ENCODE measurements around the gene LCTL. TPM values are rescaled to one million over a fixed set of nuclear protein-coding genes. Genes with fewer than 3 reads are reported as not detected.

Gene LCTL, protein sequence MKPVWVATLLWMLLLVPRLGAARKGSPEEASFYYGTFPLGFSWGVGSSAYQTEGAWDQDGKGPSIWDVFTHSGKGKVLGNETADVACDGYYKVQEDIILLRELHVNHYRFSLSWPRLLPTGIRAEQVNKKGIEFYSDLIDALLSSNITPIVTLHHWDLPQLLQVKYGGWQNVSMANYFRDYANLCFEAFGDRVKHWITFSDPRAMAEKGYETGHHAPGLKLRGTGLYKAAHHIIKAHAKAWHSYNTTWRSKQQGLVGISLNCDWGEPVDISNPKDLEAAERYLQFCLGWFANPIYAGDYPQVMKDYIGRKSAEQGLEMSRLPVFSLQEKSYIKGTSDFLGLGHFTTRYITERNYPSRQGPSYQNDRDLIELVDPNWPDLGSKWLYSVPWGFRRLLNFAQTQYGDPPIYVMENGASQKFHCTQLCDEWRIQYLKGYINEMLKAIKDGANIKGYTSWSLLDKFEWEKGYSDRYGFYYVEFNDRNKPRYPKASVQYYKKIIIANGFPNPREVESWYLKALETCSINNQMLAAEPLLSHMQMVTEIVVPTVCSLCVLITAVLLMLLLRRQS
- not detected in 2 replicates for total RNA-seq (2013; cell fraction: nucleolus; rRNA removed)
- not detected in 2 replicates for total RNA-seq (2014; rRNA removed)
- total RNA-seq (2014; rRNA removed; fragmentation: Illumina TruSeq; extraction: Trizol) = not detected in 2 replicates
- not detected in 2 replicates for total RNA-seq (2021)
- polyA plus RNA-seq (2011; ENCODE audit: low read depth) = not detected
- polyA plus RNA-seq (2011; rRNA removed) = 0.07 and 0.13 TPM in 2 replicates
- 0.07 TPM in 1 of 2 replicates, not detected in the other for polyA plus RNA-seq (2011; cell fraction: cytosol; rRNA removed)
- 0.07 and 0.16 TPM in 2 replicates for polyA plus RNA-seq (2011; cell fraction: nucleus; rRNA removed)
- polyA plus RNA-seq (2012) = 0.09 and 0.11 TPM in 2 replicates
- polyA plus RNA-seq (2014; fragmentation: Illumina TruSeq; extraction: Trizol) = not detected in 2 replicates
- polyA plus RNA-seq (2014; fragmentation: Nextera tagmentation; extraction: Ambion mirVana) = under 1 TPM; 0.26 to 0.40 TPM
- polyA plus RNA-seq (2014; rRNA removed) = 0.20 TPM in 1 of 2 replicates, not detected in the other
- under 1 TPM; 0.59 to 0.76 TPM for polyA plus RNA-seq (2016; fragmentation: Nextera tagmentation; extraction: Ambion mirVana)
- not detected in 2 replicates for polyA minus RNA-seq (2011; rRNA and poly(A)+ RNA removed)
- polyA minus RNA-seq (2011; cell fraction: cytosol; rRNA and poly(A)+ RNA removed) = not detected in 2 replicates
- polyA minus RNA-seq (2011; cell fraction: nucleus; rRNA and poly(A)+ RNA removed) = not detected in 2 replicates
- percentile 10 among the genes with signal in this experiment for Bru-seq, nascent RNA
- percentile 5 among the genes with signal in this experiment for BruChase-seq, experiment 1, labeled RNA remaining after a 6-hour chase
- percentile 8 among the genes with signal in this experiment for BruChase-seq, experiment 2, labeled RNA remaining after a 2-hour chase
- long read RNA-seq, experiment 1 = 0 reads
- long read RNA-seq, experiment 2, partial matches to known transcripts = 0 of 1 reads
- long read RNA-seq, experiment 2, other reads (novel, unspliced or antisense) = 1 of 1 reads

DNA sequence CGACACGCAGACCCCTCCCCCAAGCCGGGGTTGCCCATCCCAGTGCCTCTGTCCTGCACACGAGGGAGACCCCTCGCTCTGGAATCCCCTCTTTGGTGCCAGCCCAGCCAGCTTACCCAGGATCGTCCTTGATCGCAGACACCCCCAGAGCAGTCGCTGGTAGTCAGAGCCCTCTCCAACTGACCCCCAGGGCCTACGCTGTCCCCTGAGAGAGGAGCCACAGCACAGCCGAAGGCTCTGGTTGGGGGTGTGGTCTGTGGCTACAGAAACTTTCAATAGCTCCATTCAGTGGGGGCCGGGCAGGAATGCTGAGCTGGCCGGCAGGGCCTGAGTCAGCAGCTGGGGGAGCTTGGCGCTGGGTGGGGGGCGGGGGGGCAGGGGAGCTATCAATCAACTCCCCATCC, at the start of gene LCTL:
TSS of gene LCTL (minus strand) at position 258 of the 404 bp plus-strand sequence. CDS start 633 bp downstream, outside the sequence.
- BruUV-seq (replicated peaks) = no TSS peak
- POLR2A ChIA-PET = no interaction called here
- 77% methylated on average over 12 of the region's 14 CpGs for WGBS (ENCODE audit: insufficient coverage, insufficient replicate concordance, low lambda C conversion rate, missing lambda C conversion rate)
- TF ChIP-seq, protein P1, sequence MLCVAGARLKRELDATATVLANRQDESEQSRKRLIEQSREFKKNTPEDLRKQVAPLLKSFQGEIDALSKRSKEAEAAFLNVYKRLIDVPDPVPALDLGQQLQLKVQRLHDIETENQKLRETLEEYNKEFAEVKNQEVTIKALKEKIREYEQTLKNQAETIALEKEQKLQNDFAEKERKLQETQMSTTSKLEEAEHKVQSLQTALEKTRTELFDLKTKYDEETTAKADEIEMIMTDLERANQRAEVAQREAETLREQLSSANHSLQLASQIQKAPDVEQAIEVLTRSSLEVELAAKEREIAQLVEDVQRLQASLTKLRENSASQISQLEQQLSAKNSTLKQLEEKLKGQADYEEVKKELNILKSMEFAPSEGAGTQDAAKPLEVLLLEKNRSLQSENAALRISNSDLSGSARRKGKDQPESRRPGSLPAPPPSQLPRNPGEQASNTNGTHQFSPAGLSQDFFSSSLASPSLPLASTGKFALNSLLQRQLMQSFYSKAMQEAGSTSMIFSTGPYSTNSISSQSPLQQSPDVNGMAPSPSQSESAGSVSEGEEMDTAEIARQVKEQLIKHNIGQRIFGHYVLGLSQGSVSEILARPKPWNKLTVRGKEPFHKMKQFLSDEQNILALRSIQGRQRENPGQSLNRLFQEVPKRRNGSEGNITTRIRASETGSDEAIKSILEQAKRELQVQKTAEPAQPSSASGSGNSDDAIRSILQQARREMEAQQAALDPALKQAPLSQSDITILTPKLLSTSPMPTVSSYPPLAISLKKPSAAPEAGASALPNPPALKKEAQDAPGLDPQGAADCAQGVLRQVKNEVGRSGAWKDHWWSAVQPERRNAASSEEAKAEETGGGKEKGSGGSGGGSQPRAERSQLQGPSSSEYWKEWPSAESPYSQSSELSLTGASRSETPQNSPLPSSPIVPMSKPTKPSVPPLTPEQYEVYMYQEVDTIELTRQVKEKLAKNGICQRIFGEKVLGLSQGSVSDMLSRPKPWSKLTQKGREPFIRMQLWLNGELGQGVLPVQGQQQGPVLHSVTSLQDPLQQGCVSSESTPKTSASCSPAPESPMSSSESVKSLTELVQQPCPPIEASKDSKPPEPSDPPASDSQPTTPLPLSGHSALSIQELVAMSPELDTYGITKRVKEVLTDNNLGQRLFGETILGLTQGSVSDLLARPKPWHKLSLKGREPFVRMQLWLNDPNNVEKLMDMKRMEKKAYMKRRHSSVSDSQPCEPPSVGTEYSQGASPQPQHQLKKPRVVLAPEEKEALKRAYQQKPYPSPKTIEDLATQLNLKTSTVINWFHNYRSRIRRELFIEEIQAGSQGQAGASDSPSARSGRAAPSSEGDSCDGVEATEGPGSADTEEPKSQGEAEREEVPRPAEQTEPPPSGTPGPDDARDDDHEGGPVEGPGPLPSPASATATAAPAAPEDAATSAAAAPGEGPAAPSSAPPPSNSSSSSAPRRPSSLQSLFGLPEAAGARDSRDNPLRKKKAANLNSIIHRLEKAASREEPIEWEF (IDR thresholded peaks at IDR 0.05; ENCODE audit: insufficient replicate concordance, low read depth, low read length) = no peak
- TF ChIP-seq SUZ12 (IDR thresholded peaks at IDR 0.05; ENCODE audit: unreplicated experiment) = no peak
- no peak for TF ChIP-seq LARP7 (IDR thresholded peaks at IDR 0.05)
- TF ChIP-seq SRF (IDR thresholded peaks at IDR 0.05; ENCODE audit: low read depth in 2 of 2, low read length in 2 of 2) = no peak
- TF ChIP-seq NFXL1 (IDR thresholded peaks at IDR 0.05; ENCODE audit: borderline replicate concordance) = no peak
- no peak for TF ChIP-seq RAD21 (IDR thresholded peaks at IDR 0.05; ENCODE audit: insufficient read depth, low read depth, low read length)
- TF ChIP-seq, protein P2, sequence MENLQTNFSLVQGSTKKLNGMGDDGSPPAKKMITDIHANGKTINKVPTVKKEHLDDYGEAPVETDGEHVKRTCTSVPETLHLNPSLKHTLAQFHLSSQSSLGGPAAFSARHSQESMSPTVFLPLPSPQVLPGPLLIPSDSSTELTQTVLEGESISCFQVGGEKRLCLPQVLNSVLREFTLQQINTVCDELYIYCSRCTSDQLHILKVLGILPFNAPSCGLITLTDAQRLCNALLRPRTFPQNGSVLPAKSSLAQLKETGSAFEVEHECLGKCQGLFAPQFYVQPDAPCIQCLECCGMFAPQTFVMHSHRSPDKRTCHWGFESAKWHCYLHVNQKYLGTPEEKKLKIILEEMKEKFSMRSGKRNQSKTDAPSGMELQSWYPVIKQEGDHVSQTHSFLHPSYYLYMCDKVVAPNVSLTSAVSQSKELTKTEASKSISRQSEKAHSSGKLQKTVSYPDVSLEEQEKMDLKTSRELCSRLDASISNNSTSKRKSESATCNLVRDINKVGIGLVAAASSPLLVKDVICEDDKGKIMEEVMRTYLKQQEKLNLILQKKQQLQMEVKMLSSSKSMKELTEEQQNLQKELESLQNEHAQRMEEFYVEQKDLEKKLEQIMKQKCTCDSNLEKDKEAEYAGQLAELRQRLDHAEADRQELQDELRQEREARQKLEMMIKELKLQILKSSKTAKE (IDR thresholded peaks at IDR 0.05; ENCODE audit: low read depth, poor library complexity, severe bottlenecking) = no peak
- TF ChIP-seq NFIC (IDR thresholded peaks at IDR 0.05; ENCODE audit: low read depth, low read length) = no peak
- TF ChIP-seq SP1 (IDR thresholded peaks at IDR 0.05; ENCODE audit: low read depth, low read length) = no peak
- no peak for TF ChIP-seq PAX5 (IDR thresholded peaks at IDR 0.05; ENCODE audit: borderline replicate concordance, low read depth, low read length)

More for the DNA sequence above, at the start of gene LCTL:
- ChIA-PET CTCF (interaction anchor here (1.5 to 1.7 kb wide), 2 partner anchors 9 to 35 kb away, joined by 5 read pairs; no protein-coding TSS in a partner anchor), SMC1A (ENCODE audit: uncharacterized antibody, unreplicated experiment) (interaction anchor here (1.1 kb wide), 1 partner anchor 60 kb away, joined by 3 read pairs; no protein-coding TSS in a partner anchor), RAD21 (ENCODE audit: unreplicated experiment) (no interaction called here)
- Histone ChIP-seq H4K20me1 (ENCODE audit: control insufficient read depth, insufficient read depth) (no peaks in the 10 kb centered on the region), H3K79me2 (ENCODE audit: control insufficient read depth, insufficient read depth, low read length) (no peaks in the 10 kb centered on the region), H3K9ac (ENCODE audit: control insufficient read depth, insufficient read depth, low read length) (no peak within 1 kb of the TSS), H3K4me3 (no peak within 1 kb of the TSS), H3K4me1 (ENCODE audit: control insufficient read depth, insufficient read depth, low read length) (no peaks in the 10 kb centered on the region), H3K4me2 (ENCODE audit: control insufficient read depth, insufficient read depth) (peak within 1 kb of the TSS; percentile 64), H2AFZ (ENCODE audit: control insufficient read depth, low read depth, low read length) (peak within 1 kb of the TSS; percentile 82), H3K27me3 (replicated peaks in 1 of 2; ENCODE audit: control insufficient read depth in 2 of 2, insufficient read depth in 2 of 2, low read length in 1 of 2) (no peaks in the 10 kb centered on the region), H3K27ac (ENCODE audit: control insufficient read depth, insufficient read depth) (no peak within 1 kb of the TSS), H3K9me3 (replicated peaks; ENCODE audit: control insufficient read depth, insufficient read depth, low read length) (no peaks in the 10 kb centered on the region), H3K36me3 (ENCODE audit: control insufficient read depth in 2 of 2, insufficient read depth in 2 of 2, low read length in 1 of 2) (no peaks in the 10 kb centered on the region)
- in situ Hi-C loops (cut with MboI) = no loop called here
- DNase-seq (ENCODE audit: low read depth, low spot score) (no peak), ATAC-seq (no peak), FAIRE-seq (no peak)
- intact Hi-C loops (cut with micrococcal nuclease; ENCODE audit: unreplicated experiment) = loop anchor here (2.0 kb wide), 1 partner anchor 63 kb away; no protein-coding TSS in a partner anchor

Data from GM12878 (cell line).